Breast epithelium (tissue), 3 donors: ENCODE measurements around the gene CTNNAL1.

Experiments
- POLR2A ChIP-seq: fragments of 450-650 bp; IDR thresholded peaks from one replicate; pipeline ENCODE4 v1.6.1; 2016; ENCODE audit warnings: antibody characterized with exemption, mild to moderate bottlenecking, moderate library complexity
- POLR2AphosphoS5 ChIP-seq, 3 donors: sonication (generic); formaldehyde crosslinking; IDR thresholded peaks; one replicate each; pipeline ENCODE4 v1.6.1; 2017; ENCODE audit warnings: antibody characterized with exemption in 3 of 3
- TF ChIP-seq, protein P1 (sequence below), 3 donors: fragments of 450-650 bp; IDR thresholded peaks; one replicate each; pipeline ENCODE4 v1.5.1; 2016 to 2017; ENCODE audit warnings: antibody characterized with exemption in 3 of 3, mild to moderate bottlenecking in 3 of 3, moderate library complexity in 3 of 3

DNA sequence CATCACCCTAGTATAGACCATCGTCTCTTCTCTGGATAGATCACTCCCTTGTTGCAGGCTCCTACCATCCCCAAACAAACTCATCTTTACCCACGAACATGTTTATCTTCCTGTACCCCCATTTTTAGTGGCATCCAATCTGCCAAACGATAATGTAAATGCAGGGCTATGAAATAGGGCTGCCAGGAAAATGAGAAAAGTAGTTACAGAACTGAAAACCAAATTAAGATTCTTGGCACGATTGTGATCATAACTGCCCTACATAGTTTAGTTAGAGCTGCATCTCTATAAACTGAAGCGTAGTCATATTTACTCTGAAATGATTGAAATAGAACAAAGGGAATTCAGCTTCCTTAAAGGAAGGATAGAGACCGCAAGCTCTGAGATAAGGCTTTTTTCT, 53.0 kb downstream of the CTNNAL1 start:
- TF ChIP-seq, protein P1, sequence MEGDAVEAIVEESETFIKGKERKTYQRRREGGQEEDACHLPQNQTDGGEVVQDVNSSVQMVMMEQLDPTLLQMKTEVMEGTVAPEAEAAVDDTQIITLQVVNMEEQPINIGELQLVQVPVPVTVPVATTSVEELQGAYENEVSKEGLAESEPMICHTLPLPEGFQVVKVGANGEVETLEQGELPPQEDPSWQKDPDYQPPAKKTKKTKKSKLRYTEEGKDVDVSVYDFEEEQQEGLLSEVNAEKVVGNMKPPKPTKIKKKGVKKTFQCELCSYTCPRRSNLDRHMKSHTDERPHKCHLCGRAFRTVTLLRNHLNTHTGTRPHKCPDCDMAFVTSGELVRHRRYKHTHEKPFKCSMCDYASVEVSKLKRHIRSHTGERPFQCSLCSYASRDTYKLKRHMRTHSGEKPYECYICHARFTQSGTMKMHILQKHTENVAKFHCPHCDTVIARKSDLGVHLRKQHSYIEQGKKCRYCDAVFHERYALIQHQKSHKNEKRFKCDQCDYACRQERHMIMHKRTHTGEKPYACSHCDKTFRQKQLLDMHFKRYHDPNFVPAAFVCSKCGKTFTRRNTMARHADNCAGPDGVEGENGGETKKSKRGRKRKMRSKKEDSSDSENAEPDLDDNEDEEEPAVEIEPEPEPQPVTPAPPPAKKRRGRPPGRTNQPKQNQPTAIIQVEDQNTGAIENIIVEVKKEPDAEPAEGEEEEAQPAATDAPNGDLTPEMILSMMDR (IDR thresholded peaks at IDR 0.05), result no peak
- TF ChIP-seq POLR2A (no peak), POLR2AphosphoS5 (IDR thresholded peaks at IDR 0.05) (no peak)
